Caco-2 (cell line): Measurements from ENCODE around the gene QPCT. TPM values are rescaled to one million over a fixed set of nuclear protein-coding genes. Genes with fewer than 3 reads are reported as not detected.

Experiments used
- BruUV-seq: library from RNA; stranded (reverse); fragments of 400-500 nt; replicated peaks from 2 replicates; lab custom pipeline; 2021; lab: Mats Ljungman, UMichigan
- CTCF ChIA-PET: fragments of 300-600 bp; sonication (Branson Sonifier 250); formaldehyde crosslinking; loops from one replicate; lab custom pipeline; 2022; ENCODE audit warnings: antibody characterized with exemption; lab: Charles Lee
- POLR2A ChIA-PET: fragments of 300-600 bp; sonication (Branson Sonifier 250); formaldehyde crosslinking; loops from one replicate; lab custom pipeline; 2022; ENCODE audit warnings: antibody characterized with exemption; lab: Charles Lee
- DNase-seq, 2 experiments: peaks; one replicate each; pipeline versions ENCODE4 v3.0.0 to v3.0.0-alpha.2; 2020 to 2022
- H3K27me3 ChIP-seq: replicated peaks from 2 replicates; pipeline ENCODE4 v1.6.0; 2011; ENCODE audit warnings: low read length; ENCODE audit not compliant: control insufficient read depth, insufficient read depth
- H3K36me3 ChIP-seq: 2 replicates; pipeline ENCODE4 v1.5.1; 2011; ENCODE audit warnings: low read length; ENCODE audit not compliant: control insufficient read depth, insufficient read depth
- H3K4me1 ChIP-seq: fragments of 250-450 bp; sonication (Bioruptor Pico); 2 replicates; pipeline ENCODE4 v1.5.1; 2020; ENCODE audit warnings: mild to moderate bottlenecking
- H3K4me3 ChIP-seq: 2 replicates; pipeline ENCODE4 v1.5.1; 2011; ENCODE audit warnings: low read depth, mild to moderate bottlenecking, control low read depth, low read length
- H3K9me3 ChIP-seq: fragments of 250-450 bp; sonication (Bioruptor Pico); 2 replicates; pipeline ENCODE4 v1.5.1; 2020; ENCODE audit warnings: mild to moderate bottlenecking, moderate library complexity
- H3K27ac Mint-ChIP-seq: one replicate; pipeline ENCODE4 v1.8.0; 2022; ENCODE audit warnings: mixed read lengths; ENCODE audit not compliant: unreplicated experiment
- H3K27me3 Mint-ChIP-seq: one replicate; pipeline ENCODE4 v1.8.0; 2022; ENCODE audit warnings: mixed read lengths; ENCODE audit not compliant: insufficient read depth, unreplicated experiment
- H3K36me3 Mint-ChIP-seq: one replicate; pipeline ENCODE4 v1.8.0; 2022; ENCODE audit warnings: mild to moderate bottlenecking, mixed read lengths; ENCODE audit not compliant: insufficient read depth, unreplicated experiment
- H3K4me1 Mint-ChIP-seq: one replicate; pipeline ENCODE4 v1.8.0; 2022; ENCODE audit warnings: low read depth, mixed read lengths; ENCODE audit not compliant: unreplicated experiment
- H3K4me3 Mint-ChIP-seq: one replicate; pipeline ENCODE4 v1.8.0; 2022; ENCODE audit warnings: mild to moderate bottlenecking, moderate library complexity, mixed read lengths; ENCODE audit not compliant: unreplicated experiment
- H3K9me3 Mint-ChIP-seq: one replicate; pipeline ENCODE4 v1.8.0; 2022; ENCODE audit warnings: mixed read lengths; ENCODE audit not compliant: unreplicated experiment
- intact Hi-C: fragments of 100-400 bp; cut with micrococcal nuclease; formaldehyde crosslinking; loops from one replicate; pipeline ENCODE4 v1.10.0; 2022; ENCODE audit not compliant: unreplicated experiment
- total RNA-seq: library from RNA; stranded (reverse); gene quantifications from 2 replicates; pipeline ENCODE4 v1.2.3, GENCODE V29; 2022
- TF ChIP-seq, protein P1 (sequence below), 2 experiments: fragments of 200-600 bp in 1 of 2; IDR thresholded peaks; 1 replicate in 1 of 2; 2 replicates in 1 of 2; pipeline versions ENCODE4 v1.5.1 to v1.8.0; 2011 to 2022; ENCODE audit warnings: antibody characterized with exemption in 1 of 2, control low read depth in 1 of 2, inconsistent platforms in 1 of 2, low read depth in 1 of 2, low read length in 1 of 2, mild to moderate bottlenecking in 1 of 2, moderate library complexity in 1 of 2; ENCODE audit not compliant: insufficient read depth in 1 of 2, severe bottlenecking in 1 of 2, unreplicated experiment in 1 of 2

The QPCT gene
- total RNA-seq, 1 experiment from 2014 or later = 4.7 TPM

DNA sequence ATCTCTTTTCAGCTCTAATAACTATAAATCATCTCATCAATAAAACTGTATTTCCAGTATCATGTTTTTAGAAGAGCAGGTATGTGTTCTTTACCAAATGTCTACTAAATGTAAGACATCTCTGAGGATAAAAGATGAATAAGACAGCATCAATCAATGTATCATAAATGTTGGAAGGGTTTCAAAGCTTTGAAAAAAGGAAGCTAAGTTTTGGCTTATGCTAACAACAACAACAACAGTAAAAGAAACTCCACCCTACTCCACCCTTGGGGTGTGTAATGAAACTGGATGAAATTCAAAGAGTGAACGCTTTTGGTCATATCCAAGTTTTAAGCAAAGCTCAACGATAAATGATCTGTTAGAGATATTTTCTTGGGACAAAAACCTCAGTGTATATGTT lies 36.9 kb upstream of the QPCT start:
- DNase-seq = no peak
- H3K4me1 ChIP-seq = 0 out of 2 replicates have a peak, but pooled peaks cover 3% of the 10 kb centered on the region
- Mint-ChIP-seq H3K27ac (no peak overlapping the region), H3K4me1 (peaks cover 19% of the 10 kb centered on the region), H3K27me3 (no peaks in the 10 kb centered on the region), H3K9me3 (no peaks in the 10 kb centered on the region), H3K36me3 (peaks cover 14% of the 10 kb centered on the region), H3K4me3 (no peak overlapping the region)
- H3K9me3 ChIP-seq = no peaks in the 10 kb centered on the region
- no peak overlapping the region for H3K4me3 ChIP-seq
- BruUV-seq = no TSS peak
- no peaks in the 10 kb centered on the region for H3K36me3 ChIP-seq
- intact Hi-C loops = no loop called here
- POLR2A ChIA-PET = no interaction called here
- no peaks in the 10 kb centered on the region for H3K27me3 ChIP-seq
- CTCF ChIA-PET = no interaction called here
- TF ChIP-seq, protein P1, sequence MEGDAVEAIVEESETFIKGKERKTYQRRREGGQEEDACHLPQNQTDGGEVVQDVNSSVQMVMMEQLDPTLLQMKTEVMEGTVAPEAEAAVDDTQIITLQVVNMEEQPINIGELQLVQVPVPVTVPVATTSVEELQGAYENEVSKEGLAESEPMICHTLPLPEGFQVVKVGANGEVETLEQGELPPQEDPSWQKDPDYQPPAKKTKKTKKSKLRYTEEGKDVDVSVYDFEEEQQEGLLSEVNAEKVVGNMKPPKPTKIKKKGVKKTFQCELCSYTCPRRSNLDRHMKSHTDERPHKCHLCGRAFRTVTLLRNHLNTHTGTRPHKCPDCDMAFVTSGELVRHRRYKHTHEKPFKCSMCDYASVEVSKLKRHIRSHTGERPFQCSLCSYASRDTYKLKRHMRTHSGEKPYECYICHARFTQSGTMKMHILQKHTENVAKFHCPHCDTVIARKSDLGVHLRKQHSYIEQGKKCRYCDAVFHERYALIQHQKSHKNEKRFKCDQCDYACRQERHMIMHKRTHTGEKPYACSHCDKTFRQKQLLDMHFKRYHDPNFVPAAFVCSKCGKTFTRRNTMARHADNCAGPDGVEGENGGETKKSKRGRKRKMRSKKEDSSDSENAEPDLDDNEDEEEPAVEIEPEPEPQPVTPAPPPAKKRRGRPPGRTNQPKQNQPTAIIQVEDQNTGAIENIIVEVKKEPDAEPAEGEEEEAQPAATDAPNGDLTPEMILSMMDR (IDR thresholded peaks at IDR 0.05; ENCODE audit: insufficient read depth in 1 of 2, low read depth in 1 of 2, low read length in 1 of 2, severe bottlenecking in 1 of 2, unreplicated experiment in 1 of 2) = no peak

DNA sequence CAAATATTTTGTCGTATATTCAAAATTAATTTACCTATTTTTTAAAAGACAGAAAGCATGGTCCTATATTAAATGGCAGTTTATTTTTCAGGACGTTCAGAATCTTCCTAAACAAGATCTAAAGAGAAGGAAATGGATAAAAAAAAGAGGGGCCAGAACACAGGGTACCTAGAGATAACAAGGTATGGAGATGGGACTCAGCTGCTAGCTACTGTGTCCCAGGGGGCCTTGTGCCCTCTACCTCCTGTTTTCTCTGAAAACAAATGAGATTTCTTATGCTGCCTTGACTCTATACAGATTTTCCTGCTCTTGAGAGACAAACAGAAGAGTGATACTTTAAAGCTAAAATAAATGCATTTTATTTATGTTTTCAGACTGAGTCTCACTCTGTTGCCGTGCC lies 29.1 kb upstream of the QPCT start:
- TF ChIP-seq, protein P1 (IDR thresholded peaks at IDR 0.05; ENCODE audit: insufficient read depth in 1 of 2, low read depth in 1 of 2, low read length in 1 of 2, severe bottlenecking in 1 of 2, unreplicated experiment in 1 of 2) = no peak
- no peak overlapping the region for H3K4me3 ChIP-seq
- DNase-seq = no peak
- H3K9me3 ChIP-seq = no peaks in the 10 kb centered on the region
- Mint-ChIP-seq H3K27me3 (no peaks in the 10 kb centered on the region), H3K27ac (no peak overlapping the region), H3K4me1 (peaks cover 26% of the 10 kb centered on the region), H3K4me3 (no peak overlapping the region), H3K36me3 (peaks cover 22% of the 10 kb centered on the region), H3K9me3 (no peaks in the 10 kb centered on the region)
- CTCF ChIA-PET = no interaction called here
- H3K4me1 ChIP-seq = 0 out of 2 replicates have a peak, but pooled peaks cover 7% of the 10 kb centered on the region
- POLR2A ChIA-PET = no interaction called here
- no TSS peak for BruUV-seq
- intact Hi-C loops = no loop called here
- no peaks in the 10 kb centered on the region for H3K27me3 ChIP-seq
- no peaks in the 10 kb centered on the region for H3K36me3 ChIP-seq

DNA sequence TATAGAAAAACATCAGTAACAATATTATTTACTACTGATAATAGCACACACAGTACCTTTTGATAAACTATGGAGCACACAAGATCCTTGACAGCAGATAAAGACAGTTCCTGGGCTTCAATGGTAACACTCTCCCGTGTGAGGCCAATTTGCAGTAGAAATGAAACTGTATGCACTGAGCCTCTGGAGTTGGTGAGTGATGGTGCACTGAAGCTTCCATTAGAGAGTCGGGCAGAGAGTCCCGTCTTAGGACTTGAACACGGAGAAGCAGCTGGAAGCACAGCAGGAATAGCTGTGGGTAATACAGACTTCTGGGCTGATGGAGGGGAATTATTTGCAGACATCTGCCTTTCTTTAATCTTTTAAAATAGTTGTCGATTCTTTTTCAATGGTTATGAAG lies 28.2 kb upstream of the QPCT start:
- intact Hi-C loops = no loop called here
- Mint-ChIP-seq H3K9me3 (no peaks in the 10 kb centered on the region), H3K4me3 (no peak overlapping the region), H3K36me3 (peaks cover 22% of the 10 kb centered on the region), H3K27me3 (no peaks in the 10 kb centered on the region), H3K27ac (no peak overlapping the region), H3K4me1 (peaks cover 17% of the 10 kb centered on the region)
- Histone ChIP-seq H3K9me3 (no peaks in the 10 kb centered on the region), H3K27me3 (no peaks in the 10 kb centered on the region), H3K4me1 (0 out of 2 replicates have a peak, but pooled peaks cover 4% of the 10 kb centered on the region), H3K4me3 (no peak overlapping the region), H3K36me3 (no peaks in the 10 kb centered on the region)
- DNase-seq = no peak
- TF ChIP-seq, protein P1 (IDR thresholded peaks at IDR 0.05; ENCODE audit: insufficient read depth in 1 of 2, low read depth in 1 of 2, low read length in 1 of 2, severe bottlenecking in 1 of 2, unreplicated experiment in 1 of 2) = no peak
- ChIA-PET CTCF (interaction anchor here (0.7 kb wide), 1 partner anchor 45 kb away, joined by 3 read pairs; no protein-coding TSS in a partner anchor), POLR2A (no interaction called here)
- BruUV-seq = no TSS peak
